GM12892 (cell line): Measurements from ENCODE around the gene UBAP2L.
"Not testable (repeated sequence)": the region's sequence is repeated elsewhere in the genome, so short reads cannot be mapped to it uniquely, and the experiment has no call there.

Experiments used
- DNase-seq: peaks from one replicate; pipeline ENCODE4 v3.0.0; 2011; ENCODE audit not compliant: insufficient read length
- FAIRE-seq: peaks from 2 replicates; lab custom pipeline; 2011; peaks lifted over from hg19 to GRCh38; lab: Jason Lieb, UNC
- POLR2A ChIP-seq: IDR thresholded peaks from 2 replicates; pipeline ENCODE4 v1.6.1; 2011; ENCODE audit warnings: low read depth, low read length, control low read depth
- POLR2AphosphoS5 ChIP-seq: IDR thresholded peaks from 2 replicates; pipeline ENCODE4 v1.6.1; 2011; ENCODE audit warnings: low read depth, low read length, control low read depth
- TAF1 ChIP-seq: IDR thresholded peaks from 2 replicates; pipeline ENCODE4 v1.6.1; 2011; ENCODE audit warnings: low read depth, mild to moderate bottlenecking, control low read depth, low read length, borderline replicate concordance

Gene UBAP2L

DNA sequence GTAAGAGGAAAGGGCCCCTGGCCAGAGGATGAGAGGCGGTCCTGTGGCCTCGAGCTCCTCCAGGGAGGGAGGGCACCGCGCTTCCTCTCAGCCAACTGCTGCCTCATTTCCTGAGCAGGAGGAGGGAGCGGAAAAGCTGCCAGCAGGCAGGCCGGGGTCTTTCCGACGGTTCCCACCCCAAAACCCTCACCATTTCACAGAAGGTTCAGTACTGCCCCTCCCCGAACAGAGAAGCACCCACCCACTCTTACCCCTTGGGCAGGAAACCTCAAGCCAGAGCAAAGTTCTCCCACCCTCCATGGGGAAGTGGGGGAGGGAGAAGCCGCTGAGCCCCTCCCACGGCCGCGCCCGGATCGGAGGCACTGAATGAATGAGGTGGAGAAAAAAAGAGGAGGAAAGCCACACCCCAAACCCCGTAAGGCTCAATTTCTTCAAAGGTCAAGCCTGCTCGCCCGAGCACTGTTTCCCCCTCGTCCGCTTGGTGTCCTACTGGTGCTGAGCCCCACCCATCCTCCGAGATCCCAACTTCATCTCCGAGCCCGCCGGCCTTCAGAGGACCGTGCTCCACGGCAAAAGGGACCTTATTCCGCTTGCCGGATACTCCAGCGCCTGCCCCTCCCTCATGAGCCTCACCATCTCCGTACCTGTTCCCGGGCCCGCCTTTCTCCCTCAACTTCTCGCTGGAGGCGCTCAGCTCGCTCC, 38.3 kb upstream of the UBAP2L start:
- DNase-seq (peak; percentile 62), FAIRE-seq (peak; percentile 81)
- TF ChIP-seq TAF1: no peak
- no peak for TF ChIP-seq POLR2A
- TF ChIP-seq POLR2AphosphoS5: no peak

DNA sequence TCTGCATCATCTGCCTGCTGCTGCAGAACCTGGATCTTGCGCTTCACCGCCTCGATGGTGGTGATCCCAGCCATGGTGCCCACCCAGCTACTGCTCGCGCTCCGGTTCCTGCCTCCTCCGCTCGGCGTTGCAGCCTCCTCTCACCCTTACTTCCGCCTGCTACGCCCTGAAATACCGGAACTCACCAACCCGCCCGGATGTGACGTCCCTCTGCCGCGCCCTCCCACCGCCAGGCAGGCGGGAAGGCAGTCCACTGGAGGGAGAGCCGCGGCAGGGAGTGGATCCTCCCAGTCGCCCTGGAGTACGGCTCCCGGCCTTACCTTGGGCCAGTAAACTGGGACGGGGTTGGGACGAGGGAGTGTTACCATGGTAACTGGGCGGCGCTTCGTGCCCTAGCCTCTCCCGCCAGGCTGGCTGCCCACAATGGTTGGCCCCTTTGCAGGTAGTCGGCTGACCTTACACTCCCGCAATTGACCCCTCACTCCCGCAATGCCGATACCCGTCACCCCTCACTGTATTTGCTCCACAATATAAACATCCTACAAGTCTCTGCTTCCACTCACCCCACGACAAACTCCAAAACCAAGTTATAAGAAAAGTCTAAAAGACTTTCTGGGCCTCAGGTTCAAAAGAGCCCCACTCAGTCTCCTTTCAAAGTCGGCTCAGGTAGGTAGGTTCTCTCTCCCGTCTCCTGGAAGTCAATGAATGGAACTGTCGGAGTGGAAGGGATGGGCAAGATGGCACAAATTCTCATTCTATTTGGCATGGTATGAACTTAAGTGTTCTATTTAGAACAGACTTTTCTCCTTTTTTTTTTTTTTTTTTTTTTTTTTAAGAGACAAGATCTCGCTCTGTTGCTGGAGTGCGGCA, 37.5 kb upstream of the UBAP2L start:
- FAIRE-seq: peak; percentile 94
- peak; percentile 96 for DNase-seq
- TF ChIP-seq TAF1 (peak; percentile 90), POLR2AphosphoS5 (peak; percentile 96), POLR2A (peak; percentile 97)

DNA sequence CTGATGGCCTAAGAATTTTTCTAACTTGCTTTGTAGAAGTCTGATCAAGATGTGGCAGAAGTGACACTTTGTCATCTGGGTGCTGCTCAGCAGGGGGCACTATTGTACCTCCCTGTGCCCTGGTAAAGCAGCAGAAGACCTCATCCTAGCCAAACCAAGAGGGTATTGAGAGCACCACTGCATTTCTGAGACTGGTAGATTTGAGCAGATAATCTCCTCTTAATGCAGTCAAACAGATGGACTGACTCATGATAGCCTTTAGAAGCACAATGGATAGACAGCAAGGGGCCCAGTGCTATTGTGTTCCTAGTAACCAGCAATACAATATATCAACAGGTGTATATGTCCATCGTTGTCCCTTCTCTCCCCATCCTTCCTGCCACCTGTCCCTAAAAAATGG, 34.6 kb upstream of the UBAP2L start:
- TF ChIP-seq POLR2AphosphoS5: no peak
- TF ChIP-seq POLR2A: no peak
- no peak for TF ChIP-seq TAF1
- DNase-seq: peak; percentile 38
- no peak for FAIRE-seq

DNA sequence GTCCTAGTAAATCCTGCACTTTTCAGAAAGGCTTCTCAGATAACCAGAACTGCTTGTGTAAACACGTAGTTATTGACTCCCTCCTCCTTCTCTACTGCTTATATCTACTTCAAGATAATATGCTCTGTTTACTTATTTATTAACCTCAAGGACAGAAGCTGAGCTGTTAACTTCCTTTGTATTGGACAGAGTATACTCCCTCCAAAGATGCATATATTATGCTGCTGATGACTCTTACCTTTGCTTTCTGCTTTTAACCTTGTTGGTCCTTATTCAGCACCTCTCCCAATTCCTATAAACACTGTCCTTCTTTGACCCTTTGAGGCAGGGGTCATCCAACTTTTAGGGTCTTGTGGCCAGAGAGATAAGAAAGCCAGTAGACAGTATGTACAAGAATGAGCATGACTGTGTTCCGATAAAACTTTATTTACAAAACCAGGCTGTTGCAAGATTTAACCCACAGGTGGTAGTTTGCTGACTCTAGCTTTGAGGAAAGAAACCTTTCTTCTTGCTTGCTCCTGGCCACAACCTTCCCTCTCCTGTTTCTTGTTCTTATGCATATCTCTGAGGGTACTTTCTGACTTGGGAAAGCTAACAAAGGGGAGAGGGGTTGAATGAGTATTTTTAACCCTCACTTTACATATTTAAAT, 33.8 kb upstream of the UBAP2L start:
- DNase-seq (no peak), FAIRE-seq (no peak)
- TF ChIP-seq POLR2AphosphoS5: no peak
- no peak for TF ChIP-seq TAF1
- TF ChIP-seq POLR2A: no peak

DNA sequence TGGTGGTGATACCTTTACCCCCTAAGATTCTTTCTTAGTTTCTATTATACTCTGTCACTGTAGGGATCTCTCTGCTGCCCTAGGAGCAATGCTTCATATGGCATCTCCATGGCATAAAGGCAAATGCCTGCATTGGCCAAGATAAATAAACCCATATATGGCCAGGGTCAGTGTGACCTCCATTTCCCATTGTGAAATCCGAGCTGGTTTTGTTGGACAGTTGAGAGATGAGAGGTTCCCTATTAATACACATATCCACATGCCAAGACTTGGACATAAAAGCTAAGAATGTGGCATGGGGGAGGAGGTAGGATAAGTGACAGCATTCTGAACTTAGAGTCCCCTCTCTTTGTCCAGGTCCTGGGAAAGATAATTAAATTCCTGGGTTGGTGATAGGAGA, 30.2 kb upstream of the UBAP2L start:
- FAIRE-seq (no peak), DNase-seq (no peak)
- TF ChIP-seq POLR2A (no peak), POLR2AphosphoS5 (no peak), TAF1 (no peak)

DNA sequence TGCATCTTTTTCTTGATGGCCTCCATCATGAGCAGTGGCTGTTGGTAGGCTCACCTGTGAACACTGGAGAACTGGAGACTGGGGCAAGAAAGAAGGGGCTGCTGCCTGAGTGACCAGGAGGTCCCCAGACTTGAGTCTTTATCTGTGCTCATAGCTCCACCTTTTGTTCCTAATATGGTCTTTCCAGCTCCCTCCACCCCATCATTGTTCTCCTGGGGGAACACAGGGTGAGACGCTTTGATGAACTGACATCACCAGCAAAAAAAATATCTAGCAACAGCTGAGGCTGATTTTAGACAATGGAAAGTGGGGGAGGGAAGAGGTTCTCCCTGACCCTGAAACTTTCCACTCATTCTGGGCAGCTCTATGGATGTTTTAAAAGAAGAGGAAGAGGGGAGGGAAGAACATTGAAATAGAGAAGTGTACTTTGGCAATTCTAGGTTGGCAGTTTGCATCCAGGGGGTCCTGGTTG, 28.7 kb upstream of the UBAP2L start, which contains the start of gene TPM3:
TSS of gene TPM3 (minus strand) at position 111 of the 472 bp plus-strand sequence. CDS start at position 29, 82 bp downstream.
- TF ChIP-seq POLR2AphosphoS5 (no peak), TAF1 (no peak), POLR2A (no peak)
- FAIRE-seq (no peak), DNase-seq (no peak)

DNA sequence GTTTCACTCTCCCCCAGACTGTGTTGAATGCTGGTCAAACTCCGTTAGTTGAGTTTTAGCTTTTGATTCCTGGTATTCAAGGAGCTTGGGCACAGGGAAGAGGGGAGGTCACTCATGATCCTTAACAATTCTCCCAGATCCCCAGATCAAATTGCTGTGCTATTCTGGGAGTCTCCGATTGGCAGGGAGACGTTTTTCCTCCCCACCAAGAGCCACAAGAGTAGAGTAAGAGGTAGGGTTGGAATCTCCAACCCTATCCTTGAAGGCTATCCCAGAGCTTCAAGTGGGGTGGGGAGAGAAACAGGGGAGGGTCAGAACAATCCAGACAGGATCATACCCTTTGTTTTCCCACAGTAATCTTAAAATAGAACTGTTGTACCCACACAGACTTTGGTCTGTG, 28.3 kb upstream of the UBAP2L start:
- FAIRE-seq (no peak), DNase-seq (no peak)
- TF ChIP-seq POLR2AphosphoS5 (no peak), POLR2A (no peak), TAF1 (no peak)

DNA sequence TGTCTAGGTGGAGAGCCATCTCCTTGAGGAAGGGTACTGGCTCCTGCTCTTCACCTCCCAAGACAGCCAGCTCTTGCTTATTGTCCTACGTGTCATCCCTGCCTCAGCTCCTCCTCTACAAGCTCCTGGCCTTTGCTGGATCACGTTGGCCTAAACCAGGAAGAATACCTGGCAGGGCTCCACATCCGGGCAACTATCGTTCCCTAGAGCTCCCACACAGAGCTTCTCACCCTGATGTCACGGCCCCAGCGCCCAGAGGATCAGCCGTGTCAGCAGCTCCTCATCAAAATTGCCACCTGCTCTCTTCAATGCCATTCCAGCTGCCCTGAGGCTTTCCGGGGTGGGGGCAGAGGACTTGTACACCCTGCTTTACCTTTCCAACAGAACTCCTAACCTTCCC, 26.9 kb upstream of the UBAP2L start:
- no peak for DNase-seq
- TF ChIP-seq POLR2AphosphoS5: no peak
- no peak for TF ChIP-seq TAF1
- TF ChIP-seq POLR2A: no peak
- no peak for FAIRE-seq

DNA sequence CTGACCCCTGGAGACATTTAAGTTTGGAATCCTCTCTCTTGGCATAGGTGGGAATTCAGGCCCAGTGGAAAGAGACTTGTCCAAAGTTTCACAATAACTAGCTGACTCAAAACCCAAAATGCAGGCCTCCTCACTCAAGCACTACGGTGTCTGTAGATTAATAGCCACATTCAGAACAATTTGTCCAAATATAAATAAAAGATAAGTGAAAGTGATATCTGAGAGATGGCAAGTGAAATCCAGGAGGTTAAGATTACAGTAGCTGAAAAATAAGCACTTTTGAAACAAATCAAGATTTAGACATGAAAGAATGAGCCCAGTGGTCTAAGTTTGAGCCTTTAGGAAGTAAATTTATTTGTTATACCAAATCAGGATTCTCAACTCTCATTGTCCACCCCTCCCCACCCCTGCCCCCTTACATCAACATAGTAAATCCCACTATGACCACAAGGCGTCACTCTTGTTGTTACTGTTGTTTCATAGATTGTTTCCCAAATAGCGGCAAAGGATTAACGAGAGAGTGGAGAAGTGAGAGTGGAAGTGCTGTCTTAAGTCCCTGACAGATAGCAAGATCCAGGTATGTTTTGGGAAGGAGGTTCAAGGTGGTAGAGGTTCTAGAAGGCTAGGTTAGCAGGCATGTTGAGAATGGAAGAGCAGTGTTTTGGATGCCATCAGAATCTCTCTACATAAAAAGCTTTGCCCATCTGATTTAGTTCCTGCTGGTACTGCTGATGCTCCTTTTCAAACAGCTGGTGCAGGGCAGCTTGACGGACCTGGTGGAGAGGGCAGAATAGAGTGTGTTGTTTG, 21.8 kb upstream of the UBAP2L start:
- FAIRE-seq (peak; percentile 82), DNase-seq (no peak)
- TF ChIP-seq POLR2AphosphoS5: no peak
- TF ChIP-seq TAF1: no peak
- no peak for TF ChIP-seq POLR2A

DNA sequence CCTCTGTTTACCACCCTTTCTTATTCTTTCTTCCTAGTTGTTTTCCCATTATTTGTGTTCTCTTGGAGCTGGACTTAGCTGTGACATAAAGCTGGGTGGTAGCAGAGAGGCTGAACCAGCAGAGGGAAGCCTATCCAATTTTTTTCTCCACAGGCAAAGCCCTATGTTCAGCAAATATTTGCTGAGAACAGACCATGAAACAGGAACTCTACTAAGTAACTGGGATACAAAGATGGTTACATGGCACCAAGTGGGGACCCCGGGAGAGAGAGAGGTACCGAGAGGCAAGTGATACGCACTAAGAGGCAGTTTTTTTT, 21.2 kb upstream of the UBAP2L start:
- TF ChIP-seq POLR2AphosphoS5 (no peak), POLR2A (no peak), TAF1 (no peak)
- FAIRE-seq (no peak), DNase-seq (no peak)

DNA sequence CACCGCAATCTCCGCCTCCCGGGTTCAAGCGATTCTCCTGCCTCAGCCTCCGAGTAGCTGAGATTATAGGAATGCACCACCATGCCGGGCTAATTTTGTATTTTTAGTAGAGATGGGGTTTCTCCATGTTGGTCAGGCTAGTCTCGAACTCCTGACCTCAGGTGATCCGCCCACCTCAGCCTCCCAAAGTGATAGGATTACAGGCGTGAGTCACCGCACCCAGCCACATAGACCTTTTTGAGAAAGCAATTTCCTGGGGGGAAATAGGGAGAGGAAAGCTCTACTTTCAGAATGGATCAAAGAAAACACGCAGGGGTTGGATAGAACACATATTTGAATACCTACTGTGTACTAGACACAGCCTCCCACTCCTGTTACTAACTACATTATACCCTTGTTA, 15.0 kb upstream of the UBAP2L start:
- not testable (repeated sequence) for DNase-seq, FAIRE-seq
